HepG2 (cell line): Measurements from ENCODE around the gene FAHD1. TPM values are rescaled to one million over a fixed set of nuclear protein-coding genes. Genes with fewer than 3 reads are reported as not detected.

Experiments
- AGO1 ChIP-seq: fragments of 200-400 bp; formaldehyde crosslinking; IDR thresholded peaks from 2 replicates; pipeline ENCODE4 v1.6.1; 2017; ENCODE audit warnings: mild to moderate bottlenecking, low read depth, low read length, moderate library complexity; ENCODE audit not compliant: poor library complexity, severe bottlenecking
- CBFB ChIP-seq: sonication (generic); formaldehyde crosslinking; IDR thresholded peaks from 2 replicates; pipeline ENCODE4 v1.4.0; 2020; ENCODE audit warnings: missing genetic modification reagents
- CBX5 ChIP-seq: sonication (generic); formaldehyde crosslinking; IDR thresholded peaks from 2 replicates; pipeline ENCODE4 v1.4.0; 2020; ENCODE audit warnings: missing genetic modification reagents, borderline replicate concordance
- CEBPG ChIP-seq: IDR thresholded peaks from 2 replicates; pipeline ENCODE4 v1.6.1; 2016
- GZF1 ChIP-seq: sonication (generic); formaldehyde crosslinking; IDR thresholded peaks from 2 replicates; pipeline ENCODE4 v1.5.1; 2020; ENCODE audit warnings: mild to moderate bottlenecking, missing genetic modification reagents
- KDM6A ChIP-seq: IDR thresholded peaks from 2 replicates; pipeline ENCODE4 v1.6.1; 2016; ENCODE audit warnings: low read depth
- SAP130 ChIP-seq: IDR thresholded peaks from 2 replicates; pipeline ENCODE4 v1.6.1; 2016; ENCODE audit warnings: low read depth
- SNRNP70 ChIP-seq: fragments of 200-400 bp; formaldehyde crosslinking; IDR thresholded peaks from 2 replicates; pipeline ENCODE4 v1.6.1; 2017; ENCODE audit warnings: mild to moderate bottlenecking, low read depth, low read length, moderate library complexity
- SOX6 ChIP-seq, 2 experiments: fragments of 450-650 bp in 1 of 2; sonication (generic) in 1 of 2; formaldehyde crosslinking in 1 of 2; IDR thresholded peaks; 2 replicates each; pipeline versions ENCODE4 v1.4.0 to v1.6.1; 2017 to 2020; ENCODE audit warnings: antibody characterized with exemption in 1 of 2, mild to moderate bottlenecking in 1 of 2, missing genetic modification reagents in 1 of 2
- SPEN ChIP-seq: sonication (generic); formaldehyde crosslinking; IDR thresholded peaks from 2 replicates; pipeline ENCODE4 v1.5.1; 2020; ENCODE audit warnings: low read depth, mild to moderate bottlenecking, missing genetic modification reagents
- SUZ12 ChIP-seq: fragments of 150-350 bp; IDR thresholded peaks from 2 replicates; pipeline ENCODE4 v1.6.1; 2014; ENCODE audit warnings: low read depth, low read length
- TP53 ChIP-seq: sonication (generic); formaldehyde crosslinking; conservative IDR thresholded peaks from 2 replicates; pipeline ENCODE4 v1.4.0; 2020; ENCODE audit warnings: missing genetic modification reagents
- ZBED4 ChIP-seq: sonication (generic); formaldehyde crosslinking; IDR thresholded peaks from 2 replicates; pipeline ENCODE4 v1.4.0; 2020; ENCODE audit warnings: missing genetic modification reagents, borderline replicate concordance
- ZNF264 ChIP-seq: sonication (generic); formaldehyde crosslinking; IDR thresholded peaks from 2 replicates; pipeline ENCODE4 v1.4.0; 2020; ENCODE audit warnings: missing genetic modification reagents
- ZNF281 ChIP-seq: sonication (generic); formaldehyde crosslinking; IDR thresholded peaks from 2 replicates; pipeline ENCODE4 v1.4.0; 2020; ENCODE audit warnings: missing genetic modification reagents, borderline replicate concordance
- ZNF33A ChIP-seq: sonication (generic); formaldehyde crosslinking; IDR thresholded peaks from 2 replicates; pipeline ENCODE4 v1.5.1; 2020; ENCODE audit warnings: missing genetic modification reagents, mild to moderate bottlenecking, moderate library complexity, borderline replicate concordance
- ZNF484 ChIP-seq: sonication (generic); formaldehyde crosslinking; IDR thresholded peaks from 2 replicates; pipeline ENCODE4 v1.5.1; 2020; ENCODE audit warnings: mild to moderate bottlenecking, low read depth, missing genetic modification reagents, borderline replicate concordance
- ZNF552 ChIP-seq: sonication (generic); formaldehyde crosslinking; IDR thresholded peaks from 2 replicates; pipeline ENCODE4 v1.9.0; 2022; ENCODE audit warnings: missing genetic modification reagents, mild to moderate bottlenecking, borderline replicate concordance
- ZNF710 ChIP-seq: sonication (generic); formaldehyde crosslinking; IDR thresholded peaks from 2 replicates; pipeline ENCODE4 v1.5.0; 2020; ENCODE audit warnings: mild to moderate bottlenecking, missing genetic modification reagents, borderline replicate concordance
- ZNF773 ChIP-seq: sonication (generic); formaldehyde crosslinking; IDR thresholded peaks from 2 replicates; pipeline ENCODE4 v1.4.0; 2020; ENCODE audit warnings: missing genetic modification reagents, borderline replicate concordance
- polyA plus RNA-seq, 8 experiments: library from polyadenylated mRNA; depleted of rRNA in 3 of 8; stranded (reverse) in 7 of 8; unstranded in 1 of 8; fragments of >200 nt; fragmentation: Illumina TruSeq in 4 of 8; extraction: Trizol in 4 of 8; gene quantifications; 2 replicates each; pipeline versions ENCODE4 v1.2.1 to v1.2.3, GENCODE V29; 2011 to 2016; ENCODE audit warnings: low read depth in 4 of 8, missing spikeins in 1 of 8, mixed read lengths in 1 of 8; ENCODE audit not compliant: insufficient read depth in 1 of 8
- total RNA-seq, 5 experiments: library from RNA; depleted of rRNA; stranded (reverse); fragments of >200 nt; fragmentation: Illumina TruSeq; extraction: Trizol; gene quantifications; 2 replicates each; pipeline ENCODE4 v1.2.3, GENCODE V29; 2016; ENCODE audit warnings: low read depth in 1 of 5

The FAHD1 gene
- total and polyA plus RNA-seq, 2 of the 13 experiments (the other 11 are each of a cell fraction or from before 2014, with no cell fraction given) = 39.0 to 45.3 TPM

GRCh38 chr16:1826691-1827573, at the start of gene FAHD1, which contains the start of gene HAGH (continued):
- no peak for TF ChIP-seq ZNF281 (CRISPR knock-in tag)
- peak; percentile 21; the same call in 1 of the 2 replicates for TF ChIP-seq ZNF773 (CRISPR knock-in tag)
- TF ChIP-seq SOX6 (IDR thresholded peaks at IDR 0.05) = no peak
- TF ChIP-seq SOX6 (CRISPR knock-in tag; IDR thresholded peaks at IDR 0.05) = peak; percentile 77
- TF ChIP-seq CEBPG (CRISPR knock-in tag) = no peak; the same call in 1 of the 2 replicates
- TF ChIP-seq ZNF710 (CRISPR knock-in tag) = peak; percentile 89
- TF ChIP-seq SAP130 (CRISPR knock-in tag) = peak; percentile 100
- 0 out of 2 replicates have a peak, but pooled peaks have one; percentile 56 for TF ChIP-seq ZNF552 (CRISPR knock-in tag)
- TF ChIP-seq TP53 = no peak
- no peak for TF ChIP-seq SNRNP70
- TF ChIP-seq ZBED4 (CRISPR knock-in tag) = peak; percentile 84; the same call in 1 of the 2 replicates
- TF ChIP-seq CBX5 = peak; percentile 88
- no peak for TF ChIP-seq GZF1 (CRISPR knock-in tag)
- TF ChIP-seq SUZ12 = no peak
- TF ChIP-seq ZNF484 (CRISPR knock-in tag) = 0 out of 2 replicates have a peak, but pooled peaks have one; percentile 22
- TF ChIP-seq AGO1 = peak; percentile 52
- TF ChIP-seq ZNF264 = no peak
- peak; percentile 99 for TF ChIP-seq SPEN
- TF ChIP-seq KDM6A (CRISPR knock-in tag) = no peak
- no peak for TF ChIP-seq ZNF33A
- TF ChIP-seq CBFB (CRISPR knock-in tag) = peak; percentile 77; the same call in 1 of the 2 replicates
